Measurements from ENCODE around the gene GOLGA8M.
"Not testable (repeated sequence)": the region's sequence is repeated elsewhere in the genome, so short reads cannot be mapped to it uniquely, and the experiment has no call there.

The GOLGA8M gene

GRCh38 chr15:28666402-28666801, 45.8 kb downstream of the GOLGA8M start:
- FAIRE-seq = not testable (repeated sequence)

GRCh38 chr15:28664575-28664974, 47.6 kb downstream of the GOLGA8M start:
- FAIRE-seq = not testable (repeated sequence)

More at GRCh38 chr15:28666402-28666801, 45.8 kb downstream of the GOLGA8M start:
- not testable (repeated sequence) for DNase-seq (ENCODE audit: insufficient read length, low spot score)

GRCh38 chr15:28663717-28664116, 48.5 kb downstream of the GOLGA8M start:
- not testable (repeated sequence) for FAIRE-seq

More at GRCh38 chr15:28664575-28664974, 47.6 kb downstream of the GOLGA8M start:
- not testable (repeated sequence) for DNase-seq (ENCODE audit: insufficient read length, low spot score)

GRCh38 chr15:28660750-28661149, 51.5 kb downstream of the GOLGA8M start:
- not testable (repeated sequence) for FAIRE-seq; DNase-seq (ENCODE audit: insufficient read length, low spot score)

More at GRCh38 chr15:28663717-28664116, 48.5 kb downstream of the GOLGA8M start:
- not testable (repeated sequence) for DNase-seq (ENCODE audit: insufficient read length, low spot score)

- not testable (repeated sequence) for FAIRE-seq; DNase-seq (ENCODE audit: insufficient read length, low spot score)
These were observed 56.2 kb downstream of the GOLGA8M start for GRCh38 chr15:28656018-28656360.

- not testable (repeated sequence) for DNase-seq (ENCODE audit: insufficient read length, low spot score); FAIRE-seq
These were observed 56.7 kb downstream of the GOLGA8M start for GRCh38 chr15:28655329-28656017.

GRCh38 chr15:28654194-28654593, 58.0 kb downstream of the GOLGA8M start:
- not testable (repeated sequence) for DNase-seq (ENCODE audit: insufficient read length, low spot score); FAIRE-seq

GRCh38 chr15:28652538-28652937, 59.7 kb downstream of the GOLGA8M start:
- DNase-seq (ENCODE audit: insufficient read length, low spot score); FAIRE-seq: not testable (repeated sequence)
